ENCODE measurements around the gene DCC. TPM values are rescaled to one million over a fixed set of nuclear protein-coding genes. Genes with fewer than 3 reads are reported as not detected.

Gene DCC
- total and polyA plus RNA-seq, 2 of the 8 experiments (the other 6 are each of a cell fraction or from before 2014, with no cell fraction given) = 0.14 to 1.4 TPM

DNA sequence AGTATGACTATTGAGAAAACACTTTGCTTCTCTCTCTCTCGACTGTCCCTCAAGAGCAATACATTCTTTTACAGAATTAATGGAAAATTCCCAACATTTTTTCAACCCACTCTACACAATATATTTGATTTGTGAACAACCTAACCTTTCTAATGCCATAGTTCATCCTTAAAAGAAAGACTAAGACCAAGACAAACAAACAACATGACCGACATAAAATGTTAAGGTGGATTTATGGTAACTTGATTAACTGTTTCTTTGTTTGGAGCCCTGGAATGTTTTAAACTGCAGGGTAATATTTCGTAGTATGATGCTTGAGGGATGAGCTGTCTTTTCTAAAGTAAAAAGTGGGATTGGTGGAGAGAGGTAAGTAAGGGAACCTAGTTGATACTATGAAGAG, 1146.3 kb downstream of the DCC start (continued):
- no peak for TF ChIP-seq RNF2 (IDR thresholded peaks at IDR 0.05; ENCODE audit: borderline replicate concordance, low read depth, low read length, missing control alignments, poor library complexity, severe bottlenecking)
- no peak for TF ChIP-seq CTBP2 (IDR thresholded peaks at IDR 0.05; ENCODE audit: borderline replicate concordance, insufficient read depth, insufficient read length, low read length)
- TF ChIP-seq KDM1A (IDR thresholded peaks at IDR 0.05; ENCODE audit: borderline replicate concordance, low read length) = no peak
- TF ChIP-seq KDM4A (IDR thresholded peaks at IDR 0.05; ENCODE audit: low read depth, low read length, severe bottlenecking) = no peak
- TF ChIP-seq, protein P1, sequence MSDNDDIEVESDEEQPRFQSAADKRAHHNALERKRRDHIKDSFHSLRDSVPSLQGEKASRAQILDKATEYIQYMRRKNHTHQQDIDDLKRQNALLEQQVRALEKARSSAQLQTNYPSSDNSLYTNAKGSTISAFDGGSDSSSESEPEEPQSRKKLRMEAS (IDR thresholded peaks at IDR 0.05) = no peak
- no peak for TF ChIP-seq SP4 (IDR thresholded peaks at IDR 0.05; ENCODE audit: low read length)

Measured in H1 (cell line).